K562 (cell line): ENCODE results near the gene CACNA1A. TPM values are rescaled to one million over a fixed set of nuclear protein-coding genes. Genes with fewer than 3 reads are reported as not detected.
"Not testable (repeated sequence)": the region's sequence is repeated elsewhere in the genome, so short reads cannot be mapped to it uniquely, and the experiment has no call there.

Source experiments
- ATAC-seq: fragments of 200-7000 bp; cut with Tn5 transposase; 3 replicates; pipeline ENCODE4 v1.9.1; 2020; ENCODE audit warnings: moderate library complexity
- BruUV-seq: library from RNA; stranded (reverse); fragments of 400-500 nt; replicated peaks from 2 replicates; lab custom pipeline; 2021; lab: Mats Ljungman, UMichigan
- CTCF ChIA-PET: fragments of 300-600 bp; formaldehyde crosslinking; extraction: SDS; loops from one replicate; lab custom pipeline; 2021; ENCODE audit warnings: low intra/inter-chr PET ratio; lab: Yijun Ruan, JAX
- POLR2A ChIA-PET: fragments of 300-600, 350-650 bp; sonication (Branson Sonifier 250); formaldehyde crosslinking; extraction: SDS; loops from one replicate; lab custom pipeline; 2021; ENCODE audit warnings: antibody characterized with exemption, inconsistent platforms; lab: Yijun Ruan, JAX
- DNase-seq, 4 experiments: peaks; one replicate each; pipeline versions ENCODE4 v3.0.0 to v3.0.0-alpha.2; 2011 to 2018; ENCODE audit warnings: low spot score in 3 of 4, mixed read lengths in 3 of 4; ENCODE audit errors: extremely low read depth in 1 of 4
- FAIRE-seq: peaks from 2 replicates; lab custom pipeline; 2011; peaks lifted over from hg19 to GRCh38; lab: Jason Lieb, UNC
- H2AFZ ChIP-seq: 2 replicates; pipeline ENCODE4 v1.6.0; 2011; ENCODE audit warnings: low read depth, low read length, control low read depth, inconsistent platforms
- H3K27ac ChIP-seq: fragments of 200-600 bp; 3 replicates; pipeline ENCODE4 v1.8.0; 2011; ENCODE audit warnings: low read depth, mild to moderate bottlenecking, control low read depth, inconsistent platforms, low read length, moderate library complexity, mixed read lengths; ENCODE audit errors: extremely low read depth
- H3K27me3 ChIP-seq, 2 experiments: fragments of 300-600 bp in 1 of 2; 2 replicates in 1 of 2; 3 replicates in 1 of 2; pipeline versions ENCODE4 v1.6.0 to v1.8.0; 2011; ENCODE audit warnings: inconsistent platforms in 2 of 2, low read length in 2 of 2, mild to moderate bottlenecking in 1 of 2, mixed read lengths in 1 of 2, moderate library complexity in 1 of 2; ENCODE audit not compliant: control insufficient read depth in 2 of 2, insufficient read depth in 2 of 2
- H3K36me3 ChIP-seq: fragments of 300-600 bp; 3 replicates; pipeline ENCODE4 v1.8.0; 2011; ENCODE audit warnings: mild to moderate bottlenecking, low read length, inconsistent platforms; ENCODE audit not compliant: control insufficient read depth, insufficient read depth
- H3K4me1 ChIP-seq, 2 experiments: fragments of 200-600 bp in 1 of 2; replicated peaks in 1 of 2; 2 replicates in 1 of 2; 3 replicates in 1 of 2; pipeline versions ENCODE4 v1.5.1 to v1.8.0; 2011; ENCODE audit warnings: inconsistent platforms in 2 of 2, low read length in 2 of 2, mild to moderate bottlenecking in 1 of 2, mixed read lengths in 1 of 2, moderate library complexity in 1 of 2; ENCODE audit not compliant: control insufficient read depth in 2 of 2, insufficient read depth in 2 of 2
- H3K4me2 ChIP-seq: 2 replicates; pipeline ENCODE4 v1.6.1; 2011; ENCODE audit warnings: low read length, control low read depth, inconsistent platforms, mixed read lengths; ENCODE audit not compliant: insufficient read depth
- H3K4me3 ChIP-seq: fragments of 200-600 bp; sonication (generic), shearing (Covaris generic); 2 replicates; pipeline ENCODE4 v1.5.1; 2016; ENCODE audit warnings: control low read depth, inconsistent platforms
- H3K79me2 ChIP-seq: fragments of 200-600 bp; 3 replicates; pipeline ENCODE4 v1.8.0; 2011; ENCODE audit warnings: low read length, inconsistent platforms; ENCODE audit not compliant: control insufficient read depth, insufficient read depth
- H3K9ac ChIP-seq, 2 experiments: 2 replicates each; pipeline versions ENCODE4 v1.6.0 to v1.6.1; 2011; ENCODE audit warnings: low read depth in 2 of 2, low read length in 2 of 2, control low read depth in 1 of 2, inconsistent platforms in 1 of 2, mild to moderate bottlenecking in 1 of 2, mixed read lengths in 1 of 2; ENCODE audit not compliant: insufficient read depth in 1 of 2
- H3K9me1 ChIP-seq: one replicate; pipeline ENCODE4 v1.6.0; 2011; ENCODE audit warnings: inconsistent platforms, mild to moderate bottlenecking, low read length, moderate library complexity; ENCODE audit not compliant: control insufficient read depth, insufficient read depth
- H3K9me3 ChIP-seq: replicated peaks from 2 replicates; pipeline ENCODE4 v1.5.1; 2011; ENCODE audit warnings: low read depth, low read length, inconsistent platforms; ENCODE audit not compliant: control insufficient read depth, insufficient read depth
- H4K20me1 ChIP-seq: replicated peaks from 2 replicates; pipeline ENCODE4 v1.6.1; 2011; ENCODE audit warnings: low read length, inconsistent platforms, mixed read lengths; ENCODE audit not compliant: control insufficient read depth, insufficient read depth
- CC2D1A ChIP-seq: fragments of 450-650 bp; IDR thresholded peaks from 2 replicates; pipeline ENCODE4 v1.6.1; 2017; ENCODE audit warnings: mild to moderate bottlenecking
- DACH1 ChIP-seq: fragments of 450-650 bp; IDR thresholded peaks from 2 replicates; pipeline ENCODE4 v1.6.1; 2018; ENCODE audit not compliant: partially characterized antibody
- DNMT1 ChIP-seq: fragments of 450-650 bp; IDR thresholded peaks from 2 replicates; pipeline ENCODE4 v1.6.1; 2016; ENCODE audit warnings: antibody characterized with exemption, mild to moderate bottlenecking
- NEUROD1 ChIP-seq: fragments of 150-350 bp; IDR thresholded peaks from 2 replicates; pipeline ENCODE4 v1.6.1; 2014; ENCODE audit warnings: borderline replicate concordance, low read length, low read depth; ENCODE audit not compliant: partially characterized antibody
- ZBTB2 ChIP-seq: fragments of 450-650 bp; IDR thresholded peaks from 2 replicates; pipeline ENCODE4 v1.6.1; 2016; ENCODE audit warnings: antibody characterized with exemption
- ZNF12 ChIP-seq: sonication (generic); formaldehyde crosslinking; IDR thresholded peaks from 2 replicates; pipeline ENCODE4 v1.4.0; 2020; ENCODE audit warnings: mild to moderate bottlenecking, missing genetic modification reagents
- WGBS: fragments of 100-300 bp; shearing (Covaris generic); methylation state at CpG from one replicate; pipeline ENCODE4 v1.1.6; 2016; ENCODE audit warnings: low coverage, mixed read lengths; ENCODE audit not compliant: insufficient coverage; ENCODE audit errors: missing lambda C conversion rate; 5-methylcytosine and 5-hydroxymethylcytosine counted together
- in situ Hi-C: fragments of 300-500 bp; cut with MboI; formaldehyde crosslinking; loops from 4 replicates; pipeline ENCODE4 v1.15.0; 2018; ENCODE audit warnings: inconsistent platforms, mixed read lengths
- intact Hi-C: fragments of 100-400 bp; cut with micrococcal nuclease; formaldehyde crosslinking; loops from 2 replicates; pipeline ENCODE4 v1.14.2; 2022
- polyA plus RNA-seq, 8 experiments: library from polyadenylated mRNA; depleted of rRNA in 4 of 8; stranded (reverse) in 5 of 8; unstranded in 3 of 8; fragments of >200 nt; fragmentation: Nextera tagmentation in 2 of 8; fragmentation: Illumina TruSeq in 1 of 8; extraction: Ambion mirVana in 2 of 8; extraction: Trizol in 1 of 8; gene quantifications; 2 replicates each; pipeline versions ENCODE4 v1.2.1 to v1.2.3, GENCODE V29; 2011 to 2014; ENCODE audit warnings: inconsistent platforms in 1 of 8, missing spikeins in 1 of 8
- total RNA-seq, 7 experiments: library from RNA; depleted of rRNA in 6 of 7; stranded (reverse); fragments of >200 nt in 6 of 7; fragmentation: Illumina TruSeq in 2 of 7; extraction: Trizol in 2 of 7; gene quantifications; 2 replicates each; pipeline versions ENCODE4 v1.2.1 to v1.2.3, GENCODE V29; 2011 to 2021; ENCODE audit warnings: low replicate concordance in 1 of 7
- TF ChIP-seq, protein P1 (sequence below): sonication (generic); formaldehyde crosslinking; IDR thresholded peaks from 2 replicates; pipeline ENCODE4 v1.8.0; 2023; ENCODE audit warnings: missing genetic modification reagents, mild to moderate bottlenecking, borderline replicate concordance

The CACNA1A gene
- total and polyA plus RNA-seq, 9 of the 15 experiments (the other 6 are each of a cell fraction or from before 2014, with no cell fraction given): 0.03 to 0.20 (median 0.09) TPM; not detected in 1

- H3K9me3 ChIP-seq, CTCF ChIA-PET, POLR2A ChIA-PET, H3K36me3 ChIP-seq, H3K27me3 ChIP-seq, H3K4me1 ChIP-seq, ATAC-seq, H4K20me1 ChIP-seq, FAIRE-seq, DNase-seq, in situ Hi-C loops, H3K9ac ChIP-seq, H2AFZ ChIP-seq, H3K9me1 ChIP-seq, H3K27ac ChIP-seq, intact Hi-C loops, BruUV-seq, H3K4me2 ChIP-seq, H3K79me2 ChIP-seq, H3K4me3 ChIP-seq: not testable (repeated sequence)
- peak; percentile 55; the same call in 1 of the 2 replicates for TF ChIP-seq ZBTB2
- TF ChIP-seq DACH1: peak; percentile 97
- WGBS: 63% methylated on average over 7 of the region's 7 CpGs
Measured at GRCh38 chr19:13202112-13202511, 304.2 kb downstream of the CACNA1A start.

DNA sequence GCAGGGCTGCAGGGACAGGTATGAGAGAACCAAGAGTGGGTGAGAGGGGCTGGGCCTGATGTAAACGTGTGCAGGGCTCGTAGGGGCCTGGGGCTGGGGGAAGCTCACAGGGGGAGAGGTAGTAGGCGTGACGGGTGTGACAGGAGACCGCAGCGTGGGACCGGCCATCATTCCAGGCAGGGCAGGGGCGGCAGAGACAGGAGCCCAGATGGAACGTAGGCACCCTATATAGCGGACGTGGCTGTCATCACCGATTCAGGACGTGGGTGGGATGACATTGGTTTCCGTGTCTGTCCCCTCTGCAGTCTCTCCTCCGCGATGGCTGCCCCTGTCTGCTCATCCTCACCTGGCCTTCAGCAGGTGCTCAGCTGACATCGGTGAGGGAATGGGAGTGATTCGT, 307.6 kb downstream of the CACNA1A start:
- H3K4me2 ChIP-seq: no peak overlapping the region
- H3K79me2 ChIP-seq: no peaks in the 10 kb centered on the region
- H4K20me1 ChIP-seq: no peaks in the 10 kb centered on the region
- DNase-seq (no peak), FAIRE-seq (no peak), ATAC-seq (no peak)
- no peaks in the 10 kb centered on the region for H3K9me1 ChIP-seq
- H3K27ac ChIP-seq: no peak overlapping the region
- no peak overlapping the region for H3K4me3 ChIP-seq
- H3K36me3 ChIP-seq: no peaks in the 10 kb centered on the region
- H3K27me3 ChIP-seq: no peaks in the 10 kb centered on the region; a peak in 1 of 5 replicates
- in situ Hi-C loops: no loop called here
- ChIA-PET POLR2A (interaction anchor here (0.6 kb wide), 1 partner anchor 20 kb away, joined by 3 read pairs; no protein-coding TSS in a partner anchor), CTCF (interaction anchor here (0.6 kb wide), 1 partner anchor 377 kb away, joined by 3 read pairs; no protein-coding TSS in a partner anchor)
- H2AFZ ChIP-seq: no peak overlapping the region; the same call in 1 of the 2 replicates
- peak overlapping the region in 1 of 2 experiments; percentile 61; a peak in 1 of 4 replicates for H3K9ac ChIP-seq
- intact Hi-C loops: no loop called here
- BruUV-seq: no TSS peak
- peaks cover 0 to 6% of the 10 kb centered on the region in 2 experiments; a peak in 3 of 5 replicates for H3K4me1 ChIP-seq
- WGBS: 34% methylated on average over 12 of the region's 18 CpGs
- H3K9me3 ChIP-seq: no peaks in the 10 kb centered on the region
- TF ChIP-seq, protein P1, sequence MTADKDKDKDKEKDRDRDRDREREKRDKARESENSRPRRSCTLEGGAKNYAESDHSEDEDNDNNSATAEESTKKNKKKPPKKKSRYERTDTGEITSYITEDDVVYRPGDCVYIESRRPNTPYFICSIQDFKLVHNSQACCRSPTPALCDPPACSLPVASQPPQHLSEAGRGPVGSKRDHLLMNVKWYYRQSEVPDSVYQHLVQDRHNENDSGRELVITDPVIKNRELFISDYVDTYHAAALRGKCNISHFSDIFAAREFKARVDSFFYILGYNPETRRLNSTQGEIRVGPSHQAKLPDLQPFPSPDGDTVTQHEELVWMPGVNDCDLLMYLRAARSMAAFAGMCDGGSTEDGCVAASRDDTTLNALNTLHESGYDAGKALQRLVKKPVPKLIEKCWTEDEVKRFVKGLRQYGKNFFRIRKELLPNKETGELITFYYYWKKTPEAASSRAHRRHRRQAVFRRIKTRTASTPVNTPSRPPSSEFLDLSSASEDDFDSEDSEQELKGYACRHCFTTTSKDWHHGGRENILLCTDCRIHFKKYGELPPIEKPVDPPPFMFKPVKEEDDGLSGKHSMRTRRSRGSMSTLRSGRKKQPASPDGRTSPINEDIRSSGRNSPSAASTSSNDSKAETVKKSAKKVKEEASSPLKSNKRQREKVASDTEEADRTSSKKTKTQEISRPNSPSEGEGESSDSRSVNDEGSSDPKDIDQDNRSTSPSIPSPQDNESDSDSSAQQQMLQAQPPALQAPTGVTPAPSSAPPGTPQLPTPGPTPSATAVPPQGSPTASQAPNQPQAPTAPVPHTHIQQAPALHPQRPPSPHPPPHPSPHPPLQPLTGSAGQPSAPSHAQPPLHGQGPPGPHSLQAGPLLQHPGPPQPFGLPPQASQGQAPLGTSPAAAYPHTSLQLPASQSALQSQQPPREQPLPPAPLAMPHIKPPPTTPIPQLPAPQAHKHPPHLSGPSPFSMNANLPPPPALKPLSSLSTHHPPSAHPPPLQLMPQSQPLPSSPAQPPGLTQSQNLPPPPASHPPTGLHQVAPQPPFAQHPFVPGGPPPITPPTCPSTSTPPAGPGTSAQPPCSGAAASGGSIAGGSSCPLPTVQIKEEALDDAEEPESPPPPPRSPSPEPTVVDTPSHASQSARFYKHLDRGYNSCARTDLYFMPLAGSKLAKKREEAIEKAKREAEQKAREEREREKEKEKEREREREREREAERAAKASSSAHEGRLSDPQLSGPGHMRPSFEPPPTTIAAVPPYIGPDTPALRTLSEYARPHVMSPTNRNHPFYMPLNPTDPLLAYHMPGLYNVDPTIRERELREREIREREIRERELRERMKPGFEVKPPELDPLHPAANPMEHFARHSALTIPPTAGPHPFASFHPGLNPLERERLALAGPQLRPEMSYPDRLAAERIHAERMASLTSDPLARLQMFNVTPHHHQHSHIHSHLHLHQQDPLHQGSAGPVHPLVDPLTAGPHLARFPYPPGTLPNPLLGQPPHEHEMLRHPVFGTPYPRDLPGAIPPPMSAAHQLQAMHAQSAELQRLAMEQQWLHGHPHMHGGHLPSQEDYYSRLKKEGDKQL (CRISPR knock-in tag): no peak
- no peak for TF ChIP-seq CC2D1A
- TF ChIP-seq NEUROD1: no peak
- TF ChIP-seq DNMT1: no peak
- TF ChIP-seq ZNF12: no peak
